HEK293T (cell line): ENCODE data around the gene XKR7.

Experiments
- ARNT ChIP-seq: fragments of 450-650 bp; IDR thresholded peaks from 2 replicates; pipeline ENCODE4 v1.6.1; 2017; ENCODE audit warnings: mild to moderate bottlenecking
- BHLHE40 ChIP-seq: fragments of 450-650 bp; IDR thresholded peaks from 2 replicates; pipeline ENCODE4 v1.6.1; 2016; ENCODE audit warnings: mild to moderate bottlenecking, moderate library complexity, borderline replicate concordance
- FOXA1 ChIP-seq: fragments of 450-650 bp; IDR thresholded peaks from 2 replicates; pipeline ENCODE4 v1.6.1; 2016; ENCODE audit warnings: mild to moderate bottlenecking
- FOXK2 ChIP-seq: fragments of 450-650 bp; IDR thresholded peaks from 2 replicates; pipeline ENCODE4 v1.6.1; 2016; ENCODE audit warnings: mild to moderate bottlenecking
- FOXM1 ChIP-seq: fragments of 450-650 bp; IDR thresholded peaks from 2 replicates; pipeline ENCODE4 v1.6.1; 2017; ENCODE audit warnings: mild to moderate bottlenecking, borderline replicate concordance
- HDGF ChIP-seq: fragments of 450-650 bp; IDR thresholded peaks from 2 replicates; pipeline ENCODE4 v1.6.1; 2017; ENCODE audit warnings: antibody characterized with exemption, borderline replicate concordance
- LEF1 ChIP-seq: fragments of 450-650 bp; IDR thresholded peaks from 2 replicates; pipeline ENCODE4 v1.6.1; 2017; ENCODE audit warnings: mild to moderate bottlenecking, borderline replicate concordance
- NFRKB ChIP-seq: fragments of 450-650 bp; IDR thresholded peaks from 2 replicates; pipeline ENCODE4 v1.6.1; 2016; ENCODE audit warnings: mild to moderate bottlenecking, moderate library complexity
- PKNOX1 ChIP-seq: fragments of 450-650 bp; IDR thresholded peaks from 2 replicates; pipeline ENCODE4 v1.6.1; 2016
- SP1 ChIP-seq: fragments of 450-650 bp; IDR thresholded peaks from 2 replicates; pipeline ENCODE4 v1.6.1; 2017
- SUZ12 ChIP-seq: fragments of 450-650 bp; IDR thresholded peaks from 2 replicates; pipeline ENCODE4 v1.6.1; 2016; ENCODE audit warnings: mild to moderate bottlenecking
- TARDBP ChIP-seq: fragments of 450-650 bp; IDR thresholded peaks from 2 replicates; pipeline ENCODE4 v1.6.1; 2016

GRCh38 chr20:32012159-32012688 is 44.3 kb downstream of the XKR7 start:
- TF ChIP-seq NFRKB, result no peak
- TF ChIP-seq FOXM1, result no peak
- TF ChIP-seq BHLHE40, result no peak
- TF ChIP-seq PKNOX1, result no peak
- TF ChIP-seq HDGF, result no peak
- no peak for TF ChIP-seq FOXA1
- no peak for TF ChIP-seq TARDBP
- TF ChIP-seq ARNT, result no peak
- TF ChIP-seq SUZ12, result no peak
- TF ChIP-seq SP1, result no peak
- TF ChIP-seq LEF1, result no peak
- TF ChIP-seq FOXK2, result no peak
